NB4 (cell line): ENCODE measurements around the gene PHF21B.

Experiments used
- MYC ChIP-seq: IDR thresholded peaks from 2 replicates; pipeline ENCODE4 v1.6.1; 2011; ENCODE audit warnings: low read depth, low read length
- POLR2A ChIP-seq: IDR thresholded peaks from 2 replicates; pipeline ENCODE4 v1.6.1; 2011; ENCODE audit warnings: mild to moderate bottlenecking; ENCODE audit not compliant: insufficient read length; ENCODE audit errors: extremely low read depth
- TF ChIP-seq, protein P1 (sequence below): IDR thresholded peaks from one replicate; pipeline ENCODE4 v1.5.1; 2012; ENCODE audit warnings: low read depth, low read length
- TF ChIP-seq, protein P2 (sequence below): IDR thresholded peaks from 2 replicates; pipeline ENCODE4 v1.6.1; 2011; ENCODE audit warnings: low read depth, low read length

DNA sequence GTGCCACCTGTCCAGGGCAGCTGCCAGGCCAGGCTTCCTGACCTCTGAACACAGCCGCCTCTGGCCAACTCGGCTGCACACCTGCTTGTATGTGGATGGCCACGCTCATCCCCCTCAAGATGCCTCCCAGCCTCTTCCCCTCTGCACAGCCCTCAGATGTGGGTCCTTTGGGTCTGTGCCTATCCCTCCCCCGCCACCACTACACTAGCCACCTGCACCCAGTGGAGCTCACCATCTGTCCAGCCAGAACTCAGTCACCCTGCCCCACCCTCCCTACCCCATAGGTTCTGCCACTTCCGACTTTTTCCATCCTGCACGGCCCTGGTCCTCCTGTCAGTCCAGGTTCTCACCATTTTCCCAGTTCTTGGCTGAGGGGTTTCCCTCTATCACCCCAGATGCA lies 44.6 kb downstream of the PHF21B start:
- TF ChIP-seq, protein P1, sequence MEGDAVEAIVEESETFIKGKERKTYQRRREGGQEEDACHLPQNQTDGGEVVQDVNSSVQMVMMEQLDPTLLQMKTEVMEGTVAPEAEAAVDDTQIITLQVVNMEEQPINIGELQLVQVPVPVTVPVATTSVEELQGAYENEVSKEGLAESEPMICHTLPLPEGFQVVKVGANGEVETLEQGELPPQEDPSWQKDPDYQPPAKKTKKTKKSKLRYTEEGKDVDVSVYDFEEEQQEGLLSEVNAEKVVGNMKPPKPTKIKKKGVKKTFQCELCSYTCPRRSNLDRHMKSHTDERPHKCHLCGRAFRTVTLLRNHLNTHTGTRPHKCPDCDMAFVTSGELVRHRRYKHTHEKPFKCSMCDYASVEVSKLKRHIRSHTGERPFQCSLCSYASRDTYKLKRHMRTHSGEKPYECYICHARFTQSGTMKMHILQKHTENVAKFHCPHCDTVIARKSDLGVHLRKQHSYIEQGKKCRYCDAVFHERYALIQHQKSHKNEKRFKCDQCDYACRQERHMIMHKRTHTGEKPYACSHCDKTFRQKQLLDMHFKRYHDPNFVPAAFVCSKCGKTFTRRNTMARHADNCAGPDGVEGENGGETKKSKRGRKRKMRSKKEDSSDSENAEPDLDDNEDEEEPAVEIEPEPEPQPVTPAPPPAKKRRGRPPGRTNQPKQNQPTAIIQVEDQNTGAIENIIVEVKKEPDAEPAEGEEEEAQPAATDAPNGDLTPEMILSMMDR, result no peak
- TF ChIP-seq POLR2A (no peak), MYC (no peak)
- TF ChIP-seq, protein P2, sequence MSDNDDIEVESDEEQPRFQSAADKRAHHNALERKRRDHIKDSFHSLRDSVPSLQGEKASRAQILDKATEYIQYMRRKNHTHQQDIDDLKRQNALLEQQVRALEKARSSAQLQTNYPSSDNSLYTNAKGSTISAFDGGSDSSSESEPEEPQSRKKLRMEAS, result no peak
